ENCODE results near the gene HAX1.
"Not testable (repeated sequence)": the region's sequence is repeated elsewhere in the genome, so short reads cannot be mapped to it uniquely, and the experiment has no call there.

Gene HAX1

GRCh38 chr1:154316704-154317103 is 44.3 kb downstream of the HAX1 start:
- ATAC-seq: no peak
- TF ChIP-seq, protein P1, sequence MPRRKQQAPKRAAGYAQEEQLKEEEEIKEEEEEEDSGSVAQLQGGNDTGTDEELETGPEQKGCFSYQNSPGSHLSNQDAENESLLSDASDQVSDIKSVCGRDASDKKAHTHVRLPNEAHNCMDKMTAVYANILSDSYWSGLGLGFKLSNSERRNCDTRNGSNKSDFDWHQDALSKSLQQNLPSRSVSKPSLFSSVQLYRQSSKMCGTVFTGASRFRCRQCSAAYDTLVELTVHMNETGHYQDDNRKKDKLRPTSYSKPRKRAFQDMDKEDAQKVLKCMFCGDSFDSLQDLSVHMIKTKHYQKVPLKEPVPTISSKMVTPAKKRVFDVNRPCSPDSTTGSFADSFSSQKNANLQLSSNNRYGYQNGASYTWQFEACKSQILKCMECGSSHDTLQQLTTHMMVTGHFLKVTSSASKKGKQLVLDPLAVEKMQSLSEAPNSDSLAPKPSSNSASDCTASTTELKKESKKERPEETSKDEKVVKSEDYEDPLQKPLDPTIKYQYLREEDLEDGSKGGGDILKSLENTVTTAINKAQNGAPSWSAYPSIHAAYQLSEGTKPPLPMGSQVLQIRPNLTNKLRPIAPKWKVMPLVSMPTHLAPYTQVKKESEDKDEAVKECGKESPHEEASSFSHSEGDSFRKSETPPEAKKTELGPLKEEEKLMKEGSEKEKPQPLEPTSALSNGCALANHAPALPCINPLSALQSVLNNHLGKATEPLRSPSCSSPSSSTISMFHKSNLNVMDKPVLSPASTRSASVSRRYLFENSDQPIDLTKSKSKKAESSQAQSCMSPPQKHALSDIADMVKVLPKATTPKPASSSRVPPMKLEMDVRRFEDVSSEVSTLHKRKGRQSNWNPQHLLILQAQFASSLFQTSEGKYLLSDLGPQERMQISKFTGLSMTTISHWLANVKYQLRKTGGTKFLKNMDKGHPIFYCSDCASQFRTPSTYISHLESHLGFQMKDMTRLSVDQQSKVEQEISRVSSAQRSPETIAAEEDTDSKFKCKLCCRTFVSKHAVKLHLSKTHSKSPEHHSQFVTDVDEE (CRISPR knock-in tag; IDR thresholded peaks at IDR 0.05): no peak
- no peak for TF ChIP-seq ZFP3 (CRISPR knock-in tag; IDR thresholded peaks at IDR 0.05)
- TF ChIP-seq RARB (CRISPR knock-in tag; IDR thresholded peaks at IDR 0.05): no peak
- no peak for TF ChIP-seq ZNF565 (CRISPR knock-in tag; conservative IDR thresholded peaks at IDR 0.05; ENCODE audit: low read depth)
- TF ChIP-seq ZNF70 (CRISPR knock-in tag; IDR thresholded peaks at IDR 0.05): no peak

GRCh38 chr1:154318386-154318785 is 46.0 kb downstream of the HAX1 start:
- no peak for TF ChIP-seq GLIS3 (CRISPR knock-in tag; IDR thresholded peaks at IDR 0.05)
- TF ChIP-seq ZNF8 (CRISPR knock-in tag; IDR thresholded peaks at IDR 0.05): no peak
- TF ChIP-seq CSDC2 (CRISPR knock-in tag; IDR thresholded peaks at IDR 0.05): no peak
- no peak for TF ChIP-seq BACH2 (CRISPR knock-in tag; IDR thresholded peaks at IDR 0.05; ENCODE audit: borderline replicate concordance)
- no peak for TF ChIP-seq TCF4 (CRISPR knock-in tag; IDR thresholded peaks at IDR 0.05; ENCODE audit: borderline replicate concordance)
- TF ChIP-seq RARB (CRISPR knock-in tag; IDR thresholded peaks at IDR 0.05): no peak
- ATAC-seq: 0 out of 3 replicates have a peak, but pooled peaks have one; percentile 19

DNA sequence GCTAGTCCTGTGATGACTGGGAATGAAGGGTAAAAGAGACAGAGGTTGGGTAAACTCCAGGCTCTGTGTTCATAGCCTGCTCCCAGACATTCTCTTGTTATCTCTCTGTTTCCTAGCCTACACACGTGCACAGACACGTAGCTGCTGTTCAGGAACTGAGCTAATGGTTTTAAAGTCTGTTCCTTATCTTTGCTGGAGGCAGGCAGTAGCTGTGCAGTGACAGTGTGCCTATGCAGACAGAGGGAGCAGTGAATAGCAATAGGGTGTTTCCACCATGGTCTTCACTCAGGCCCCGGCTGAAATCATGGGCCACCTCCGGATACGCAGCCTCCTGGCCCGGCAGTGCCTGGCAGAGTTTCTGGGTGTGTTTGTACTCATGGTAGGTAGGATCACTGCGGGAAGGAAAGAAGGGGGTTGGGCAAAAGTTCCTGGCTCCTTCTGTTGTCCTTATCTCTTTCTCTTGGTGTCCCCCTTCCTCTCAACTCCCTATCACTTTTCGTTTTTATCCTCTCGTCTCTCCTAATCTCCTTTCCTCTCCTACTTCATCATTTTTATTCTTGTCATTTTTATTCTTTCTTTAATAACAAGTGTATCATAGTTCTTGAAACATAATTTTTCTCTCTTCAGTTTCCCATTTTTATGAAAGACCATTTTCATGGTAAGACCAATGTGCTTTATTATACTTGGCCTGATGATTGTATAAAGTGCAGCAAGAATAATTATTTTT is 48.6 kb downstream of the HAX1 start, which contains the start of gene AQP10:
Gene AQP10 (plus strand): TSS at position 212 of the 727 bp plus-strand sequence. CDS start 63 bp downstream, at position 275.
- TF ChIP-seq TOX (CRISPR knock-in tag; IDR thresholded peaks at IDR 0.05; ENCODE audit: borderline replicate concordance): no peak
- peak; percentile 44; the same call in 1 of the 2 replicates for TF ChIP-seq PPARA (CRISPR knock-in tag; IDR thresholded peaks at IDR 0.05; ENCODE audit: borderline replicate concordance)
- no peak for TF ChIP-seq OSR1 (CRISPR knock-in tag; IDR thresholded peaks at IDR 0.05)
- TF ChIP-seq ZFP30 (CRISPR knock-in tag; IDR thresholded peaks at IDR 0.05): no peak
- no peak for TF ChIP-seq BACH2 (CRISPR knock-in tag; IDR thresholded peaks at IDR 0.05; ENCODE audit: borderline replicate concordance)
- ATAC-seq: no peak

- ATAC-seq: not testable (repeated sequence)
Observed at GRCh38 chr1:154321609-154321934, 49.1 kb downstream of the HAX1 start.

DNA sequence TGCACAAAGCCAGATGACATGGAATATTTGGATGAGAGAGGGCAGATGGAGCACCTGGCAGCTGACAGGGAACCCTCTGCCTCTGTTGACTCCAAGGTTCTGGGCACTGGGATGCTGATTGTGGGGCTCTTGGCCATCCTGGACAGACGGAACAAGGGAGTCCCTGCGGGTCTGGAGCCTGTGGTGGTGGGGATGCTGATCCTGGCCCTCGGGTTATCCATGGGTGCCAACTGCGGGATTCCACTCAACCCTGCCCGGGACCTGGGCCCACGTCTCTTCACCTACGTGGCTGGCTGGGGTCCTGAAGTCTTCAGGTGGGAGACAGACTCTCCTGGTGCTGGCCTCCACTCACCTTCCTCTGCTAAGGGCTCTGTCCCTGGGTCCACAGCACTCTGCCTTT is 51.1 kb downstream of the HAX1 start:
- no peak for ATAC-seq
- TF ChIP-seq CSRNP3 (CRISPR knock-in tag; IDR thresholded peaks at IDR 0.05) (no peak), ESRRG (CRISPR knock-in tag; IDR thresholded peaks at IDR 0.05) (no peak), TCF4 (CRISPR knock-in tag; IDR thresholded peaks at IDR 0.05; ENCODE audit: borderline replicate concordance) (no peak), GLIS3 (CRISPR knock-in tag; IDR thresholded peaks at IDR 0.05) (no peak), ZNF565 (CRISPR knock-in tag; conservative IDR thresholded peaks at IDR 0.05; ENCODE audit: low read depth) (no peak), SNAI2 (CRISPR knock-in tag; IDR thresholded peaks at IDR 0.05) (no peak), TOX (CRISPR knock-in tag; IDR thresholded peaks at IDR 0.05; ENCODE audit: borderline replicate concordance) (no peak), ISL1 (CRISPR knock-in tag; IDR thresholded peaks at IDR 0.05) (no peak), BACH2 (CRISPR knock-in tag; IDR thresholded peaks at IDR 0.05; ENCODE audit: borderline replicate concordance) (no peak), ZFP3 (CRISPR knock-in tag; IDR thresholded peaks at IDR 0.05) (no peak)
- TF ChIP-seq, protein P1 (CRISPR knock-in tag; IDR thresholded peaks at IDR 0.05): no peak

Data from SK-N-SH treated with all-trans-retinoic acid at 6 μM for 48 hours (cell line).